Stimulated activated CD4-positive, alpha-beta T cell treated with anti-CD3 and anti-CD28 coated beads, TNF-alpha, amount 100 ng/mL, for 1 hour (primary cell): ENCODE data around the gene DCLK1.

Experiments used
- DNase-seq, 3 donors: peaks; one replicate each; pipeline ENCODE4 v3.0.0-alpha.2; 2020; ENCODE audit warnings: low read depth in 3 of 3, low spot score in 1 of 3

Gene DCLK1

DNA sequence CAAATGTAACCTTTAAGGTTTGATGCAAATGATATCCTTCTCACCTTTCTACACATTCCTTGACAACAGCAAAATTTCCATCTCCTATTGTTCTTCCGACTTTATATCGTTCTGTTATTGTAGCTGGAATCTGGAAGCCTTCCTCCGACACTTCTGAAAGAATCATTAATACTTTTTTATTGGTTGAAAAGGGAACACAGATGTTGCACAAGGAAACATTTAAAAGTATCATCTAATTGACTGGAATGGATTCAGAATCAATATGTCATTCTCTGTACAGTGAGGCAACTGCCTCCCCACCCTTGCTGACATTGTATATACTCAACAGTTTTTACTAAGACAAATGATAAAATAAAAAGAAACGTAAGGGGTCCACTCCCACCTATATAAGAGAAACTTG lies 295.2 kb downstream of the DCLK1 start:
- DNase-seq: no peak

- no peak for DNase-seq
These were observed 297.4 kb downstream of the DCLK1 start for GRCh38 chr13:35833608-35834275.

DNA sequence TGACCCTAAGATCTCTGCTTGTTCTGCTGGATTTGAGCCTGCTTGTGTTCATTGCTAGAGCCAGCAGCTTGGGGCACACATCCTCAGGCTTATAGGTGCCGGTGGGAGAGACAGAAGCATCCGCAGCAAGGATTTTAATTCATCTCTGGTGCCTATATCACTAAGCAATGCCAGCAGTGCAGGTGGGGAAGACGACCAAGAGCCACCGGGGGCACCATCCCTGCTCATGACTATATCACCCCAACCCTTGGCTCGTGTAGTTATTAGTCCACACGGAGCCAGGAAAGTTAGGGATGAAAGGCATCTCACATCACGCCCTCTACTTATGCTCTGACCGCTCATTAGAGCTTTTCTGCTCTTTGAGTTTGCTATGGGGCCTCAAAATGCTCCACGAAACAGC lies 298.2 kb downstream of the DCLK1 start:
- no peak for DNase-seq

- no peak for DNase-seq
These were observed 298.6 kb downstream of the DCLK1 start for GRCh38 chr13:35832551-35832950.

DNA sequence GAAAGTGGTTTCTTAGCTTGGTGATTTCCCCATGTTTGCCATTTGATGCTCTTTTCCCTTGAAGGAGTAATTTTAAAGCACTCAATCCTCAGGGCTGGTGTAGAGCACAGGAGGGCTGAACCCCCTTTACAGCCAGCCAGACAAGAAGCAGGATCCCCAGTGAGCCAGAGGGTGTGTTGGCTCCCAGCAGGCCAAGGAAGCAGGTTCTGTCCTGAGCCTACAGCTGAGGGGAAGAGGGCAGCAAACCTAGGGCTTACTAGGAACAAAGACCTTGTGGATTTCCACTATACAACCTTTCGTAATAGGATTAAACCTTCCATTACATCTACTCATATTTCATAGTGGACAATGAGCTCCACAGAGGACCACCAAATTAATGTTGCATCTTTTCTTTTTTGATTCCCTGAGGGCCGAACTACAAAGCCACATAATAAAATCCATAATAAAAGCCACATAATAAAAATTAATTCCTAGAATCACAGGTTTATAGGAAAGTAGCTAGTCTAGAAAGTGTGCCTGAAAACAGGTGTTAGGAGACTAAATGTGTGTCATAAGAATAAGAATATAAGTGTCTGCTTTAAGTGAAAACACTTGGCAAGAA lies 300.2 kb downstream of the DCLK1 start:
- DNase-seq: no peak

DNA sequence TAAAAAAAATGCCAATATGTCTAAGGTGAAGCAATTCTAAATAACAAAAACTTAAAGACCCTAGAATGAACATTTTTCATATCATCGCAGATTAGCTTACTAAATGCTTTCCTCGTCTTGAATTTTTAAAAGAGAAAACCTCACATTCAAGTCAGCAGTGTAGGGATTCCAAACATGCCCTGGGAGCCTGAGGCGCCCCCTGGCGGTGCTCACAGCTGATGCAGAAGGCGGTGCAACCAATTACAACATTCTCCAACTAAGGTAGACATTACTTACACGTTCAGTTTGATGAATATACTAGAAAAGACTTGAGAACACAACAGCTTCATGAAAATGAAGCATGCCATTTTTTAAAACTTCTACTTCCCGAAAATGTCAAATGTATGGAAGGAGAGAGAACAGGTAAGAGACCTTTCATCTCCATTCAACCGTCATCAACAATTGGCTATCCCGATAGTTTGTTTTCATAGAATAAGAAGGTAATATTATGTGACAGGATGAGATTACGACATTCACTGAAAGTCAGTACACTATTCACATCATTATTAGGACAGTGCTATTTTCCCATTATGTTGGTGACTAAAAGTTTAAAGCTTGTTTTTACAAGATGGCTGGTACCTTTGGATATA lies 304.4 kb downstream of the DCLK1 start:
- no peak for DNase-seq

GRCh38 chr13:35824825-35825224 lies 306.4 kb downstream of the DCLK1 start:
- DNase-seq: no peak

- no peak for DNase-seq
These were observed 306.8 kb downstream of the DCLK1 start for GRCh38 chr13:35824395-35824794.

GRCh38 chr13:35822666-35823065 lies 308.5 kb downstream of the DCLK1 start:
- no peak for DNase-seq

DNA sequence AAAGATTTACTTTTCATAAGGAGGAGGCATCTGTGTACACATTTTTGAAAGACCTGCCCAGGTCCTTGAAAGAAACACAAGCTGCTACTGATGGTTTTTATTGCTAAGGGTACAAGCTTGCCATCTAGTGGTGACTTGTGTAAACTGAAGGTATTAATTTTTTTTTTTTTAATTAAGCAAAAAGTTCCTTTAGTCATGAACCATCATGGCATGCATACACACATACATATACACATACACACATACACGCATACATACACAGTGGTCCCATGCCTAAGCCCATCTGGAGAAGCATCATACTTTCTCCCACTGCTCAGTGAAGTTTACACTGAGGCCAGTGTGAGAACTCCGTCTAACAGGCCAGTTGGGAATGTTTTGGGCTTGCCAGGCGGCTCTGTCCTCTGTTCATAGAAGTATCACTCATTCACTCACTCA lies 312.5 kb downstream of the DCLK1 start:
- DNase-seq: no peak

GRCh38 chr13:35817642-35818607 lies 313.3 kb downstream of the DCLK1 start:
- DNase-seq: no peak

GRCh38 chr13:35814605-35815011 lies 316.6 kb downstream of the DCLK1 start:
- no peak for DNase-seq

- no peak for DNase-seq
These were observed 318.4 kb downstream of the DCLK1 start for GRCh38 chr13:35812736-35813135.

GRCh38 chr13:35810321-35810720 lies 320.9 kb downstream of the DCLK1 start:
- DNase-seq: no peak

DNA sequence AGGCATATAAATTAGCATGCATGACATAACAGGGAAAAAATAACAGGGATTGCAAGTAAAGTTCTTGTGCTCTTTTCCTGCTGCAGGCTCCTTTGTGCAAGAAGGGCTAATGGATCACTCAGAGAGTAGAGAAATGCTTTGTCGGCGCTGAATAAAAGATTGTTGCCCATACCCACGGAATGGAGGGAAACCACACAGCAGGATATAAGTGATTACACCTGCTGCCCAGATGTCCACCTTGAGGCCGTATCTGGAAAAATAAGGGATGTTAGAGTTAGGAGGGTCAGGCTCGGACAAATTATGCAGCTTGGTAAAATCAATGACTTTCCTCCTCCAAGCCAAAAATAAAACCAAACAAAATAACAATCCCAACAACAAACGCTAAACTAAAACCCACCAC lies 322.3 kb downstream of the DCLK1 start:
- DNase-seq: no peak

- DNase-seq: no peak
These were observed 326.3 kb downstream of the DCLK1 start for GRCh38 chr13:35804901-35805300.

- DNase-seq: no peak
These were observed 333.2 kb downstream of the DCLK1 start for GRCh38 chr13:35797991-35798390.

DNA sequence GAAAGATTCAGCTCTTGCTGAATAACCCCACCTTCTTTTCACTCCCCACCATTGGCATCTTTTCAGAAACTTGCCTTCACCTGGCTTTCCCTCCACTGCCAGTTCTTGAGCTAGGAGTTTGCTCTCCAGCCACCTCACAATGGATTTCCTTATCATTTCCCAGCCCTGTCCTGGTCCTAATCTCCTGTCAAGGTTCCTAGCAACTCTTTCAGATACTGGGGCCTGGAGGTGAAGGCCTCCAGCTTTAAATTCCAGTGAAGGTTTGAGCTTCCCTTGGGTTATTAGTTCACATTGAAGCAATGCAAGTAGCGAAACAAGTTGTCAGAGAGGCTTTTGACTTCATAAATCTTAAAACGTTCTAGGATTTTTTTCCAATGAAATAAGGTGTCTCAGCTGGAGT lies 333.9 kb downstream of the DCLK1 start:
- no peak for DNase-seq

GRCh38 chr13:35796623-35797022 lies 334.6 kb downstream of the DCLK1 start:
- DNase-seq: no peak

- DNase-seq: no peak
These were observed 336.3 kb downstream of the DCLK1 start for GRCh38 chr13:35794734-35795389.

- DNase-seq: no peak
These were observed 337.4 kb downstream of the DCLK1 start for GRCh38 chr13:35793823-35794222.
